Jurkat, Clone E6-1 (cell line): ENCODE data around the gene GRHPR. TPM values are rescaled to one million over a fixed set of nuclear protein-coding genes. Genes with fewer than 3 reads are reported as not detected.

Experiments used
- DNase-seq: peaks from one replicate; pipeline ENCODE4 v3.0.0-alpha.2; 2011; ENCODE audit warnings: low read depth, low spot score
- H3K4me3 ChIP-seq: 2 replicates; pipeline ENCODE4 v1.5.1; 2011; ENCODE audit warnings: mild to moderate bottlenecking, low read length, control low read depth, moderate library complexity
- polyA plus RNA-seq: library from polyadenylated mRNA; unstranded; fragments of >200 nt; gene quantifications from one replicate; pipeline ENCODE4 v1.2.1, GENCODE V29; 2012; ENCODE audit warnings: missing spikeins; ENCODE audit not compliant: insufficient read length, insufficient read depth

The GRHPR gene
- 144 TPM for polyA plus RNA-seq

DNA sequence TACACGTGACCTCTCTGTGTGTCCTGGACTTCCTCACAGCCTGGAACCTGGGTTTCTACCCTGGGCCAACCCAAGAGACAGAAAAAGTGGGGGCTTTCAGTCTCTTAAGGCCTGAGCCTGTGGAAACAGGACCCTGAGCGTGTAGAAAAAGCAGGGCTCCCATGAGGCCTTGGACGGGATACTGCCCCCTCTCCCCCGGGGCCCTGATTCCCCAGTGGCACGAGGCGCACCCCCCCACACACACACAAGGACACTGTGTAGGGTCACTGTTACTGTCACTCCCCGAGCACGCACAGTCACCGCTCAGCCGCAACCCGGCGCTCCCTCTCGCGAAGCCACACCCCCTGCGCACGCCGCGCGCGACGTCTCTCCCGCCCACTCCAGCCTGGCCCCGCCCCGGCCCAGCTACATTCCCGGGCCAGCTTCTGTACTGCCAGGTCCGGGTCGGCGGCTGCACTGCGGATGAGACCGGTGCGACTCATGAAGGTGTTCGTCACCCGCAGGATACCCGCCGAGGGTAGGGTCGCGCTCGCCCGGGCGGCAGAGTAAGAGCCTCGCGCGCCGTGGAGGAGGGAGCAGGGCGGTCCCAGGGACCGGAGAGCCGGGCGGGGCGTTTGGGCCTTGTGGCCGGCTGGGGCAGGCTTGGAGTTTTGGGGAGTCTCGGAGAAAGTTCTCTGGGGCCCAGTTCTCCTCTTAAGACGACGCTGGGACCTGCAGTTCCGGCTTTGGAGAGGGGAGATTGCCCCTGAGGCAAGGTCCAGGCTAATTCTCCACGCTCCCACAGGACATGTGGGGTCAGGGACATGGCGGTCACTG is at the start of gene GRHPR:
Gene GRHPR (plus strand): TSS at position 408 of the 816 bp plus-strand sequence. CDS start 55 bp downstream, at position 463.
- DNase-seq, result peak; percentile 56

DNA sequence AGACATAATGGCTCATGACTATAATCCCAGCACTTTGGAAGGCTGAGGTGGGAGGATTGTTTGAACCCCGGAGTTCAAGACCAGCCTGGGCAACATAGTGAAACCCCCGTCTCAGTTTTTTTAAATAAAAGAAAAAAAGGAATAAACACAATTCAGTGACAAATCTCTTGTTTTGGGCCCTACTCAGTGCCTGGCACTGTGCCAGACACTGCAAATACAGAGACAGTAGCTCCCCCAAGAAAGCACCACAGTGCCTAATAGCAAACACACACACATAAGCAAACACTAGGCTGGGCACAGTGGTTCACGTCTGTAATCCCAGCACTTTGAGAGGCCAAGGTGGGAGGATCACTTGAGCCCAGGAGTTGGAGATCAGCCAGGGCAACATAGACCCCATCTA is 49.7 kb upstream of the GRHPR start:
- no peak for DNase-seq
- H3K4me3 ChIP-seq, result no peak overlapping the region

More for the DNA sequence above, at the start of gene GRHPR:
- H3K4me3 ChIP-seq, result peak within 1 kb of the TSS; percentile 93

DNA sequence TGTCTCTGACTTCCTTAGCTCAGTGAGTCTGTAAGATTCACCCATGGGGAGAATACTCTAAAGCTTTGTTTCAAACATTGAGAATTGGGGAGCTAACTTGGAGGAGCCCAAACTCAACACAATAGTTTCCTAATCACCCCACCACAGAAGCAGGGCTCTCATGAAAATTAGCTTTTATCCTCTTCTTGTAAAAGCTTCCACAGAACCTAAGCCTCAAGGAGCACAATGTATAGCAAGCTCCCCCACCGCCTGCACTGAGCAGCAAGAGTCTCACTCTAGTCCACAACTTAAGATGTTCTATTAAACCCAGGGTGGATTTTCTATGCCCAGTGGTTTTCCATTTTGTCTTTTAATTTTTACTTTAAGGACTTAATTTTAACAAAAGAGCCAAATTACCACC is 48.9 kb upstream of the GRHPR start:
- no peak for DNase-seq
- no peak overlapping the region for H3K4me3 ChIP-seq

DNA sequence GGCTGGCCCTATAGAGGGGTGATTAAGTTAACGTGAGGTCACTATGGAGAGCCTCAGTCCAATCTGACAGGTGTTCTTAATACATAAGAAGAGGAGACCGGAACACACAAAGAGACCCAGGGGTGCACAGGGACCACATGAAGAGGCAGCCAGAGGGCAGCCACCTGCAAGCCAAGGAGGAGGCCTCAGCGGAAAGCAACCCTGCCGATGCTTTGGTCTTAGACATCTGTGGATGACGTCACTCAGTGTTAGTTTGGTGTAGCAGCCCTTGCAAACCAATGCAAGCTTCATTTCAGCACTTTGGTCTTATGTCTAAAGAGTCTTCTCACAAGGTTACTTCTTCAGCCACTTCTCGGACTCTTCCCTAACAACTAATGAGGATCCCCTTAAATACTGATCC is 47.6 kb upstream of the GRHPR start:
- DNase-seq, result peak; percentile 93
- H3K4me3 ChIP-seq, result no peak overlapping the region

DNA sequence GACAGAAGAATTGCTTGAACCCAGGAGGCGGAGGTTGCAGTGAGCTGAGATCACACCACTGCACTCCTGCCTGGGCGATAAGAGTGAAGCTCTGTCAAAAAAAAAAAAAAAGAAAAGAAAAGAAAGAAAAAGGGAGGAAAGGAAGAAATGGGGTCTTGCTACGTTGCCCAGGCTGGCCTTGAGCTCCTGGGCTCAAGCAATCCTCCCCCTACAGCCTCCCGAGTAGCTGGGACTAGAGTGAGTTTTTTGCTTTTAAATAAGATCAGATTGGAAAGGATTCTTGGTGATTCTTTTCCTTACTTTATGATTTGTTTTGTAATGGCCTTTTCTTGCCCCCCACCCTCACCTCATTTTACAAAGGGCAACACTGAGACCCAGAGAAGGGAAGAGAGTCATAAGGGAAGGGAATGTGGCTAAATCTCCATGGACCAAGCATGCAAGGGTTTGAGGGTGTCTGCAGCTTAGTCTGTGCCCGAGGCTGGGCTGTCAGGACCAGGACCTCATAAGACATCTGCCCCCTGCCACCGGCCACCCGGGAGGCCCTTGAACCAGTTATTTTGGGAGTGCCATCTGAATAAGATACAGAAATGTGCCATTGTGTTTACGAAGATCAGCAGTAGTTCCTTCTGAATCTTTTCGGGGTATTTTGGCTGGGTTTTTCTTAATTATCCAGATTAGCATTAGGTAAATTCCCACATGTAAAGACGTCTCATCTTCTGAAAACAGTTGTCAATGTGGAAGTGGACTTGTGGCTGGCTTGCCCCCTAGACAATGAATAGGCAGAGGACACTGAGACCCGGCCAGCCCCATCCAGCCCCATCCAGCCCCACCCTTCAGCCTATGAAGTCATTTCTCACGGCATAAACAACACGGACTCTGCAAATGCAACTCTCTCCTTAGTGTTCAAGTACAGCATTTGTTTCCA is 44.5 kb upstream of the GRHPR start:
- no peak for DNase-seq
- H3K4me3 ChIP-seq, result no peak overlapping the region

DNA sequence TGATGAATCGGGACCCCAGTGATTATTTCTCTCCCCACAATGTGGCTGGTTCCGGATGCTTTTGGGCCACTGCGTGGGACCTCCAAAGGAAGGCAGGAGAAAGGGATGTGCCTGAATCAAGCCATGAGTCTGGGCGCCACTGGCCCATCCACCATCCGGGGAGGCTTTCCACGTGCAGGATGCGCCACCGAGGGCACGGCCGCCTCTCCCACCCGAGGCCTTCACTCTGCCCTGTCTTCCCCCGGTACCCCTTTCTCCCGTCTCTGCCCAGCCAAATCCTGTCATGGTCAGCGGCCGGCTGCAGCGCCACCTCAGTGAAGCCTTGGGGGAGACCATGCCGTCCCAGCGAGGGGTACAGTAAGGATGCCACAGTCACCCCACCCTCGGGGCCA is 43.9 kb upstream of the GRHPR start:
- H3K4me3 ChIP-seq, result no peak overlapping the region
- DNase-seq, result no peak

DNA sequence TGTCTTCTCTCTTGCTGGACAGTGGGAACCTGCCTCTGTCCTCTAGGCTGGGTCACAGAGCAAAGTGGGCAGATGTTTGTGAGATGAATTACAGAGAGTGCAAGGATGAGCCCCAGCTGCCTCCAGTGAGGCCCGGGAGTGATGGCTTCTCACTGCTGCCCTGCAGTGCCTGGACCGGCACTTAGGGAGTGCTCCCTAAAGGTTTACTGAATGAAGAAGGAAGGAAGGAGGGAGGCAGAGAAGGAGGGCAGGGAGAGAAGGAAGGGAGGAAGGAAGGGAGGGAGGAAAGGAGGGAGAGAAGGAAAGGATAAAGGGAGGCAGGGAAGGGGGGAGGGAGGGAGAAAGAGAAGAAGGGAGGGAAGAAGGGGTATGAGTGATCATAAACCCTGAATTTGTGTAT is 42.7 kb upstream of the GRHPR start:
- no peak for DNase-seq
- no peak overlapping the region for H3K4me3 ChIP-seq

DNA sequence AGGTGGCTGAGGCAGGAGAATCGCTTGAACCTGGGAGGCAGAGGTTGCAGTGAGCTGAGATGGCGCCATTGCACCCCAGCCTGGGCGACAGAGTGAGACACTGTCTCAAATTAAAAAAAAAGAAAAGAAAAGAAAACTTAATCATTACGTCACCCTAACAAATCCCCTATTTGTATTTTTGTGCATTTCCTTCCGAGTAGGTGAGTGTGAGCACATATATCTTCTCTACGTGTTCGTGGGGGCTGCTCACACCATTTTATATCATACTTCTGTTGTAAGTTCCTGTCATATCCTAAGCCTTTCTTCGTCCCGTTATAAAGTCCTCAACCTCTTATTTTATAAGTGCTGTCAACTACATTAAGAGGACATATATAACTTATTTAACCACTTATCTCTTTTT is 41.9 kb upstream of the GRHPR start:
- no peak for DNase-seq
- H3K4me3 ChIP-seq, result no peak overlapping the region

DNA sequence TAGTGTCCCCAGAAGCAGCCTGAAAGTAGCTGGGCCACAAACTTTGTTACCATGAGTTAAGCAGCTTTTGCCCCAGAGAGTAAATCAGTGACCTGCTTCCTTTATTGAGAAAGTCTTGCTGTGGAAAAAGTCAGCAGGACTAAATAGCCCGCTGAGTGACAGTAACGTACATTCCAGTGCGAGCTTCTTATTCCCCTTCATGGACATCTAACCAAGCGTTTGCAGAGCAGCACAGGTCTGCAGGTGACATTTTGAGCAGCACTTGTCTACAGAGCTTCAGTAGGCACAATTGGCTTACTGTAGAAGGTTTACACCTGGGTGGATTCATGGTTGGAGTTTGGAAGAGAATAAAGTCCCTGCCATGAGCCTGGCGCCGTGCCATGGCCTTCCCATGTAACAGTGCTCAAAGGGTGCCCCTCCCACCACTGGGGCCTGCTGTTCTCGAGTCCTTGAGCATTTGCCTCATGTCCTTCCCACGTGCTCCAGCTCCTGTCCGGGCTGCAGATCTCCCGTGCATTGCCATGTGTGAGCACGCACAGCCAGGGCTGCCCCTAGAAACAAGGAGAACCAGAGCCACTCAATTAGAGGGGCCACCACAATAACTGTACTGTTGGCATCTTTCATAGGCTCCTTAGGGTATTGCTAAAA is 41.3 kb upstream of the GRHPR start:
- no peak for DNase-seq
- H3K4me3 ChIP-seq, result no peak overlapping the region

DNA sequence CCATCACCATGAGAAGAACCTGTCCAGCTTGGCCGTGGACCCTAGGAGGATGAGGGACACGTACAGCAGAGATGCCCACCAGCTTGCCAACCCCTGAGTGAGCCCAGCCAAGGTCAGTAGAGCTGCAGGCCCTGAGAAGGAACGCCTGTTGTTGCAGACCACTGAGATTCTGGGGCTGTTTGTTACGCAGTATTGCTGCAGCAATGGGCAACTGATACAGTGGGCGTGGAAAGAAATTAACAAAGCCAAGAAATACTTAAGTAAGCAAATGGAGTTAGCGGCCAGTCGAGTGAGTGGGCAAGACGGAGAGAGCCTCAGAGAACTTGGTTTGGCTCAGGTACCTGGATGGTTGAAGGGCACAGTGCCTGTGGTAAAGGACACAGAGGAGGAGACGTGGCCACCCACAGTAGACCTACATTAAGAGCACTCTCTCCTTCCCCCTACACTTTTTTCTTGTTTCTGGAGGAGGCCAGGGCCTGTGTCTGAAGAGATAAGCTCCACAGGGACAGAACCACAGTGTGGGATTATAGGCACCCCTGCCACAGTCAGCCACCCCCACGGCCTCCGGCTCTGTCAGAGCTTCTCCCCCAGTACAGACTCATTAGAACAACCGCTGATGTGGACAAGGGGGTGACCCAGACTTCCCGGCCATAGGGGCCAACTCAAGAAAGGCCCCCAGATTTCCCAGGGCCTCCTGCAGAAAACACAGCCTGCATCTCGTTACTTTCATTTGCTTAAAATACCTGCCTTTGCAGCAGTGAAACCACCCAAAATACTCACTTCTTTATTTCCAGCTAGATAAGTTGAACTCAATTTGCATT is 40.1 kb upstream of the GRHPR start:
- DNase-seq, result no peak
- H3K4me3 ChIP-seq, result no peak overlapping the region

DNA sequence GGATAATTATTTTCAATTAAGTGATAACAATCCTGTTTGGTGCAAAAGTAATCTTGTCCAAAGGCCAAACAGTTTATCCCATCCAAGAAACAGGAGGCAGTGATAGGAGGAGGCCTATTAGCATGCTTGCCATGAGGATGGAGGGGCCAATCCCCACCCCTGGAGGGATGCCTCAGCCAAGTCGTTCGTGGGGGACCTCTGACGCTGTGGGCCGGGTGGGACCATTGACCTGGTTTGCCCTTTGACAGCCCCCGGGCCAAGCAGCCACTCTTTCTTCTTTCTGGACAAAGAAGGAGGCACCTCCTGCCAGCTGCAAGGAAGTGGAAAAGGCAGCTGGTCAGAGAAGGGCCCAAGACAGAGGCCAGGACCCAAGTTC is 39.5 kb upstream of the GRHPR start:
- no peak overlapping the region for H3K4me3 ChIP-seq
- DNase-seq, result no peak

DNA sequence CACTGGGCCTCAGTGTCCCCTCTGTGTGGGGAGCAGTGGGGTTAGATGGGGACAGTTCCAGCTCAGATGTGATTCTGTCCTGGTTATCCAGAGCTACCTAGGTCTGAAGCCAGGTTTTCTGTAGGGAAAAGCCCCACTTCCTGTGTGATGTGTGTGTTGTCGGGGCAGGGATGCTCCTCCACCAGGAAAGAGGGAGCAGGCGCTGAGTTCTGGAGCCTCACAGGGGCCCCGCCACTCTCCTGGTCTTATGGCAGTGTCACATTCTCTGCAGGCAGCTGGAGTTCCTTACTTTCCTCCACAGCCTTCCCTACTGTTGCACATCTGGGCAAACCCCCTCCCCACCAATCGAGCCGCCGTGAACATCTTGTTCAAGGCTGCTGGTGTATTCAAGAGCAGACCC is 39.1 kb upstream of the GRHPR start:
- no peak for DNase-seq
- no peak overlapping the region for H3K4me3 ChIP-seq

DNA sequence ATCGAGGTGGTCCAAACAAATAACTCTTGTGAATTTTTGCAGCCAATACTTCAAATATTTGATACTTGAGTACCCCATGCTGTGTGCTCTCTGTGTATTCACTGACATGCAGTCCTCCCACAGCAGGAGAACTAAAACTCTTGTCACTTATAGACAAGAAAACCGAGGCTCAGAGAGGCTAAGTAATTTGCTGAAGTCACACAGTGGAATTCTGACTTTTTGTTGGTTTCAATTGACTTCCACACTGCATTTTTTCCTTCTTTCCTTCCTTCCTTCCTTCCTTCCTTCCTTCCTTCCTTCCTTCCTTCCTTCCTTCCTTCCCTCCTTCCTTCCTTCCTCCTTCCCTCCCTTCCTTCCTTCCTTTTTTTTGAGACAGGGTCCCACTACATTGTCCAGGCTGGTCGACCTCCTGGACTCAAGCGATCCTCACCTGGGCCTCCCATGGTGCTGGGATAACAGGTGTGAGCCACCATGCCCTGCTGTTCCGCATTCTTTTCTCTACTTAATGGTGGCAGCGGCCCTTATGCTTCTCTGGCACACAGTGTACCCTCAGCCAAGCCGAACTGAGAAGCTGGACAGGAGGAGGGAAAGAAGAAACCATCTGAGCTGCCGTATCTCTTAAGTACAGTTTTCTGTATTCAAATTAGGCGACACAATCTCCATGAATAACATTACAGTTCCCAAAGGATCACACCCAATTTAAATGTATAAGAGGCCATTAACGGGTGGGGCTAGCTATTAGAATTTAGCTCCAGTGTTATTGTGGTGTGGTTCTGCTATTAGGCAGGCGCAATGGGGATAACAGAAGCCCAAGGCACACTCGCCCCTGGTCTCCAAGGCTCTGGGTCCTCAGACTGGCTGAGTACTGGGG is 38.4 kb upstream of the GRHPR start:
- H3K4me3 ChIP-seq, result no peak overlapping the region
- DNase-seq, result no peak

DNA sequence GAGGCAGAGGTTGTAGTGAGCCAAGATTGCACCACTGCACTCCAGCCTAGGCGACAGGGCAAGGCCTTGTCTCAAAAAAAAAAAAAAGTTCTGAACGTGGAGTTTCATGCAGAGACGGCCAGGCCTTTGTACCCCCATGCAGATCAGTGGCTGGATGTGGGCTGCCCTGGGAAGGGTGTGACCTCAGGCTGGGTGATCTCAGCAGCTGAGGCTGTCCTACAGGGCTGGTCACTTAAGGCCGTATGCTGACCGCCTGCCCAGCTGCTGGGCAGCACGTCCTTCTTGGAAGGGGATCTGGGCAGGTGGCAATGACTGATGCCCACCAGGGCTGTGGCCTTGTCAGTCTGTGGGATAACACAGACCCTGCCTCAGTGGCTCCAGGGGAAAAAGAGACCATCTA is 37.2 kb upstream of the GRHPR start:
- no peak for DNase-seq
- no peak overlapping the region for H3K4me3 ChIP-seq

DNA sequence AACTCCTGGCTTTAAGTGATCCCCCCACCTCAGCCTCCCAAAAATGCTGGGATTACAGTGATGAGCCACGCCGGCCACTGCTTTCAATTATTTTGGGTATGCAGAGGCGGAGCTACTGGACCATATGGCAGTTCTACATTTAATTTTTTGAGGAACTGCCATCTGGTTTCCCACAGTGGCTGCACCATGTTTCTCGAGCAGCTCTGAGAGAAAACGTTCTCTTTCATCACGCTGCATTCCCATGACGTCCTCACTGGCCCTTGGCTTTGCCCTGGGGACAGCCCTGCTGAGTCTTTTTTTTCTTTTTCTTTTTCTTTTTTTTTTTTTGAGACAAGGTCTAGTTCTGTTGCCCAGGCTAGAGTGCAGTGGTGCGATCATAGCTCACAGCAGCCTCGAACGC is 35.5 kb upstream of the GRHPR start:
- no peak overlapping the region for H3K4me3 ChIP-seq
- DNase-seq, result no peak

DNA sequence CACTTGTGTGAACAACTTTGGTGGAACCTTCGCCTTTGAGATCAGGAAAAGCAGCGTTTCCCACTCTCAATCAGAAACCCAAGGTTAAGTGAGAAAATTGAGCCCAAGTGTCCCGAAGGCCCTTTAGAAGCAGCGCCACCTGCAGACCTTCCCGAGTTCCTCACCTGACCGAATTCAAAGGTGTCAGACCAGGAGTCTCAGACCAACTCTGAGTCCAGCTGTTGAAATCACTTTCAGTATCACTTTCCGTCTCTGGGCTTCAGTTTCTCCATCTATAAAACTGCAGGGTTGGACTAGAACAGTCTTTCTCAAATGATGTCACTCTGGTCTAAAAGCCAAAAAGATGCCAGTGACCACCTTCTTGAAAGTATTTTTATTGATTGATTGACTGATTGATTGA is 31.7 kb upstream of the GRHPR start:
- DNase-seq, result no peak
- H3K4me3 ChIP-seq, result no peak overlapping the region

DNA sequence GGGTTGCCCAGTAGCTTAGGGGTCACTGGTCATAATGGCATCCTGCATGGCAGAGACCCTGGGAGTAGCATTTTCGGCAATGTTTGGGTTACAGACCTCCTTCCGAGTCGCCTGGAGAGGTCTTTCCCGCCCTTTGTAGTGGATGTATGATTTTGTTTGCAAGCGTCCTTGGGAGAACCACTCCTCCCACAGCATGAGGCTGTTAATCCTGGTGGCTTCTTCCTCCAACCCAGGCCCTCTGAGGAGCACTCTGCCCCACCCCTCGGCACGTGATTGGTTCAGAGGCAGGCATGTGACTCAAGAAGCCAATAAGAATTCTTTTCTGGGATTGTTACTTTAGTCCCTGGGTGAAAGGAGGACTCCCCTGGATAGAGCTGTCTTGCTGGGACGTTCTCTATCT is 30.2 kb upstream of the GRHPR start:
- DNase-seq, result no peak
- no peak overlapping the region for H3K4me3 ChIP-seq

DNA sequence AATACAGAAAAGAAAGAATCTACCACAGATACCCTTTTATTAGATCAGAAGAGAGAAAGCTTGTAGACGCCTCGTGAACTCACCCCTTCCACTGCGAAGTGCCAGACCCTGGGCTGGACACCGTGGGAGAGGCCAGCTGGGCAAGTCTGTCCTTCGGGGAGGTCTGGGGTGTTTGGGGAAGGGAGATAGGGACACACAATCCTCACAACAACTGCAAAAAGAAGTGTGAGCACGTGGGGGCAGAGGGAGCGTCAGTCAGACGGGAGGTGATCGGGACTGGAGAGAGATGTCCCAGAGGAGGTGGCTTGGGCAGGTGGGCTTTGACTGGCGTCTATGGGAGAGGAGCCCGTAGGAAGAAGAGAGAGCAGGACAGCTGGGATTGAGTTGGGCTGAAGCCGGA is 27.3 kb upstream of the GRHPR start:
- no peak overlapping the region for H3K4me3 ChIP-seq
- DNase-seq, result no peak
